Sigmoid colon (tissue), 7 donors: ENCODE measurements around the gene TRAF3IP1. TPM values are rescaled to one million over a fixed set of nuclear protein-coding genes. Genes with fewer than 3 reads are reported as not detected.
A peak's percentile ranks its signal among the peaks of the same experiment; 100 is the strongest.
"Not testable (repeated sequence)": the region's sequence is repeated elsewhere in the genome, so short reads cannot be mapped to it uniquely, and the experiment has no call there.

Source experiments
- DNase-seq: peaks from one replicate; pipeline ENCODE4 v3.0.0-alpha.2; 2019
- H3K27ac ChIP-seq, 4 donors: fragments of 200-600 bp; sonication (generic); one replicate each; pipeline ENCODE4 v1.5.1; 2016 to 2019; ENCODE audit warnings: mild to moderate bottlenecking in 1 of 4
- H3K27me3 ChIP-seq, 3 donors: fragments of 200-600 bp; sonication (generic); one replicate each; pipeline ENCODE4 v1.5.1; 2019; ENCODE audit warnings: mild to moderate bottlenecking in 1 of 3
- H3K36me3 ChIP-seq, 4 donors: fragments of 200-600 bp; sonication (generic); one replicate each; pipeline ENCODE4 v1.5.1; 2016 to 2019
- H3K4me1 ChIP-seq, 4 donors: fragments of 200-600 bp; sonication (generic); one replicate each; pipeline ENCODE4 v1.5.1; 2017 to 2019
- H3K4me3 ChIP-seq, 4 donors: fragments of 200-600 bp; sonication (generic); one replicate each; pipeline ENCODE4 v1.5.1; 2017 to 2019; ENCODE audit warnings: mild to moderate bottlenecking in 2 of 4, moderate library complexity in 1 of 4
- H3K9me3 ChIP-seq, 4 donors: fragments of 200-600 bp in 3 of 4; sonication (generic) in 3 of 4; one replicate each; pipeline versions ENCODE4 v1.5.1 to v1.6.1; 2013 to 2019
- EP300 ChIP-seq, 4 donors: sonication (generic); formaldehyde crosslinking; IDR thresholded peaks; one replicate each; pipeline ENCODE4 v1.6.1; 2017; ENCODE audit warnings: antibody characterized with exemption in 4 of 4
- POLR2A ChIP-seq, 2 donors: fragments of 450-650 bp; IDR thresholded peaks; one replicate each; pipeline ENCODE4 v1.6.1; 2016; ENCODE audit warnings: antibody characterized with exemption in 2 of 2, mild to moderate bottlenecking in 2 of 2, moderate library complexity in 2 of 2
- POLR2AphosphoS5 ChIP-seq, 4 donors: sonication (generic); formaldehyde crosslinking; IDR thresholded peaks; one replicate each; pipeline ENCODE4 v1.6.1; 2017; ENCODE audit warnings: antibody characterized with exemption in 4 of 4
- WGBS, 2 donors: extraction: QIAGEN DNeasy Blood & Tissue Kit; methylation state at CpG; one replicate each; pipeline ENCODE4 v1.1.7; 2013; 5-methylcytosine and 5-hydroxymethylcytosine counted together
- intact Hi-C: fragments of 100-400 bp; cut with DNase I; formaldehyde crosslinking; loops from one replicate; pipeline ENCODE4 v1.15.1; 2023
- polyA plus RNA-seq, 3 donors: library from polyadenylated mRNA; stranded (reverse); fragments of 200-250 nt; gene quantifications; one replicate each; pipeline ENCODE4 v1.2.3, GENCODE V29; 2013
- total RNA-seq, 4 donors: library from RNA; depleted of rRNA; stranded (reverse); fragments of >200 nt; gene quantifications; one replicate each; pipeline ENCODE4 v1.1.0, GENCODE V29; 2016
- TF ChIP-seq, protein P1 (sequence below), 4 experiments: fragments of 450-650 bp in 3 of 4; fragments of 200-600 bp in 1 of 4; IDR thresholded peaks; one replicate each; pipeline ENCODE4 v1.5.1; 2016 to 2019; ENCODE audit warnings: antibody characterized with exemption in 4 of 4, mild to moderate bottlenecking in 3 of 4, moderate library complexity in 2 of 4
- donor health status: healthy with polysubstance abuse.
- donor health status: Bipolar disorder and iron deficiency.
- donor health status: healthy.

The TRAF3IP1 gene, protein sequence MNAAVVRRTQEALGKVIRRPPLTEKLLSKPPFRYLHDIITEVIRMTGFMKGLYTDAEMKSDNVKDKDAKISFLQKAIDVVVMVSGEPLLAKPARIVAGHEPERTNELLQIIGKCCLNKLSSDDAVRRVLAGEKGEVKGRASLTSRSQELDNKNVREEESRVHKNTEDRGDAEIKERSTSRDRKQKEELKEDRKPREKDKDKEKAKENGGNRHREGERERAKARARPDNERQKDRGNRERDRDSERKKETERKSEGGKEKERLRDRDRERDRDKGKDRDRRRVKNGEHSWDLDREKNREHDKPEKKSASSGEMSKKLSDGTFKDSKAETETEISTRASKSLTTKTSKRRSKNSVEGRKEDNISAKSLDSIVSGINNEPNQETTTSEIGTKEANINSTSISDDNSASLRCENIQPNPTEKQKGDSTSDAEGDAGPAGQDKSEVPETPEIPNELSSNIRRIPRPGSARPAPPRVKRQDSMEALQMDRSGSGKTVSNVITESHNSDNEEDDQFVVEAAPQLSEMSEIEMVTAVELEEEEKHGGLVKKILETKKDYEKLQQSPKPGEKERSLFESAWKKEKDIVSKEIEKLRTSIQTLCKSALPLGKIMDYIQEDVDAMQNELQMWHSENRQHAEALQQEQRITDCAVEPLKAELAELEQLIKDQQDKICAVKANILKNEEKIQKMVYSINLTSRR
- total RNA-seq (10 to 100 TPM; 17.5 to 20.8 (median 18.2) TPM), polyA plus RNA-seq (10 to 100 TPM in 1 of 3 donors, 1 to 10 TPM in 2; 6.9 to 13.2 (median 7.2) TPM)

DNA sequence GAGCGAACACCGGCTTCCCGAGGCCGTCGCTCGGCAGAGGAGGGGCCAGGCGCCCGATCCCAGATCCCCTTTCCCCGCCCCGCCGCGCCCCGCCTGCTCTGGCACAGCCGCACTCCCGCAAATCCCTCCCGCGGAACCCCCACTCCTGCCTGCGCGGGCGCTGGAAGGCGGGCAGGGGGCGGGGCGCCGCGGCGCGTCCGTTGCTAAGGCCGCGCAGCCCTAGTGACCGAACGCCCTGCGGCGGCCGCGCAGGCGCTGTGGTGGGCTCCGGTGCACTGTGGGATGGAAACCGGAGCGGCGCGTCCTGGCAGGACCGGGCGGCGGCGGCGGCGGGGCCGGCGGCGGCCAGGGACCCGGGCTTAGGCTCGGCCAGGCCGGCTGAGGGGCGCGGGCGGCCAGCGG lies at the start of gene TRAF3IP1:
TSS of gene TRAF3IP1 (plus strand) at position 273 of the 402 bp plus-strand sequence. CDS start 145 bp downstream, outside the sequence.
- TF ChIP-seq, protein P1, sequence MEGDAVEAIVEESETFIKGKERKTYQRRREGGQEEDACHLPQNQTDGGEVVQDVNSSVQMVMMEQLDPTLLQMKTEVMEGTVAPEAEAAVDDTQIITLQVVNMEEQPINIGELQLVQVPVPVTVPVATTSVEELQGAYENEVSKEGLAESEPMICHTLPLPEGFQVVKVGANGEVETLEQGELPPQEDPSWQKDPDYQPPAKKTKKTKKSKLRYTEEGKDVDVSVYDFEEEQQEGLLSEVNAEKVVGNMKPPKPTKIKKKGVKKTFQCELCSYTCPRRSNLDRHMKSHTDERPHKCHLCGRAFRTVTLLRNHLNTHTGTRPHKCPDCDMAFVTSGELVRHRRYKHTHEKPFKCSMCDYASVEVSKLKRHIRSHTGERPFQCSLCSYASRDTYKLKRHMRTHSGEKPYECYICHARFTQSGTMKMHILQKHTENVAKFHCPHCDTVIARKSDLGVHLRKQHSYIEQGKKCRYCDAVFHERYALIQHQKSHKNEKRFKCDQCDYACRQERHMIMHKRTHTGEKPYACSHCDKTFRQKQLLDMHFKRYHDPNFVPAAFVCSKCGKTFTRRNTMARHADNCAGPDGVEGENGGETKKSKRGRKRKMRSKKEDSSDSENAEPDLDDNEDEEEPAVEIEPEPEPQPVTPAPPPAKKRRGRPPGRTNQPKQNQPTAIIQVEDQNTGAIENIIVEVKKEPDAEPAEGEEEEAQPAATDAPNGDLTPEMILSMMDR (IDR thresholded peaks at IDR 0.05) = no peak
- TF ChIP-seq POLR2AphosphoS5 (IDR thresholded peaks at IDR 0.05) (peak in 3 of 4 donors; percentile 40 to 65 (median 47)), EP300 (IDR thresholded peaks at IDR 0.05) (no peak), POLR2A (IDR thresholded peaks at IDR 0.05) (no peak)
- H3K4me1 ChIP-seq = peaks cover 0 to 25% (median 21%) of the 10 kb centered on the region in 4 donors
- peak; percentile 97 for DNase-seq
- WGBS, 2 donors = 0 to 1% methylated on average over 58 of the region's 58 CpGs
- intact Hi-C loops = loop anchor here (2.0 kb wide), 1 partner anchor 31 kb away; the partner anchor contains the start of gene PER2
- no peaks in the 10 kb centered on the region for H3K9me3 ChIP-seq
- peak within 1 kb of the TSS; percentile 68 to 81 (median 76) for H3K27ac ChIP-seq
- no peaks in the 10 kb centered on the region for H3K27me3 ChIP-seq
- H3K4me3 ChIP-seq = peak within 1 kb of the TSS; percentile 61 to 94 (median 94)
- H3K36me3 ChIP-seq = peaks cover 0 to 14% (median 0%) of the 10 kb centered on the region in 4 donors

DNA sequence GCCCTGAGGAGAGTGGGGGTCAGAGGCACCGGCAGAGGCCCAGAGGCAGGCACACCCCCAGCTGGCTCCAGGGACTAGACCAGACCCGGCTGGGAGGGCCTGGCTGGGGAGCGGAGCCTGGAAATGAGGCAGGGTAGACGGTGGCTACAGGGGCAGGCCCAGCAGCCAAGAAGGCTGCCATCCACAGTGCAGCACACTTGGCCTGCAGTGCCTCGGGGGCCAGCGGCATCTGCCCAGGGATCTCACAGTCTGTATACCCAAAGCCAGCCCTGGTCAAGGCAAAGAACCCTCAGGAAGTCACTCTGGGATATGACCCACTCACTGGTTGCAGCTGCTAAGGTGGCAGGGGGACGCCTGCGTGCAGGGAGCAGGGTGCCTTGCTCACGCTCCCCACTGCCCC lies 49.7 kb upstream of the TRAF3IP1 start:
- Histone ChIP-seq H3K27ac (no peak overlapping the region), H3K9me3 (no peaks in the 10 kb centered on the region), H3K27me3 (no peaks in the 10 kb centered on the region), H3K4me3 (no peak overlapping the region), H3K36me3 (peaks cover 17 to 95% (median 46%) of the 10 kb centered on the region in 4 donors), H3K4me1 (no peaks in the 10 kb centered on the region)
- intact Hi-C loops = no loop called here
- WGBS, 2 donors = 87 to 94% methylated on average over 9 of the region's 9 CpGs
- no peak for TF ChIP-seq POLR2A (IDR thresholded peaks at IDR 0.05)
- TF ChIP-seq, protein P1 (IDR thresholded peaks at IDR 0.05) = no peak
- DNase-seq = no peak

DNA sequence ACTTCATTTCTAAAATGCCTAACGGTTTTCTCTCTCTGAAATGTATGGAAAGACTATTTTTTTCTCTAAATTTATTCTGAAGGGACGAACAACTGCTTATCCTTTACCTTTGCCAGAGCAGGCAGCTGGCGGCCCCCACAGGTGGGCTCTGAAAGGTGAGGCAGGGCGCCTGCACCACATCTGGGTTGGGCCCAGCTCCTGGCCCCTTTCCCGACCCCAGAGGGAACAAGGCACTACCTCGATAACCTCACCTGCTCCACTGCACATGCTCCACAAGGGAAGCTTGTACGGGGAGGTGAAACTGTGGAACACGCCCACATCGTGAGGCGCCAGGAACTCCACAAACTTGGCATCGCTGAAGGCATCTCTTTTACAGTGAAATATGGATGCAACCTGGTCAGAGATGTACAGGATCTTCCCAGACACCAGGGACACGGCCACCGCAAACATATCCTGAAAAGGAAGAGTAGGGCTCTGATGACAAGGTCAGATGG lies 49.2 kb upstream of the TRAF3IP1 start:
- Histone ChIP-seq H3K9me3 (no peaks in the 10 kb centered on the region), H3K4me3 (no peak overlapping the region), H3K27ac (no peak overlapping the region), H3K4me1 (no peaks in the 10 kb centered on the region), H3K36me3 (peaks cover 16 to 96% (median 49%) of the 10 kb centered on the region in 4 donors), H3K27me3 (no peaks in the 10 kb centered on the region)
- intact Hi-C loops = no loop called here
- TF ChIP-seq, protein P1 (IDR thresholded peaks at IDR 0.05) = no peak
- TF ChIP-seq EP300 (IDR thresholded peaks at IDR 0.05) = no peak
- TF ChIP-seq POLR2AphosphoS5 (IDR thresholded peaks at IDR 0.05) = no peak
- TF ChIP-seq POLR2A (IDR thresholded peaks at IDR 0.05) = no peak
- WGBS, 2 donors = 83 to 90% methylated on average over 13 of the region's 13 CpGs
- no peak for DNase-seq

DNA sequence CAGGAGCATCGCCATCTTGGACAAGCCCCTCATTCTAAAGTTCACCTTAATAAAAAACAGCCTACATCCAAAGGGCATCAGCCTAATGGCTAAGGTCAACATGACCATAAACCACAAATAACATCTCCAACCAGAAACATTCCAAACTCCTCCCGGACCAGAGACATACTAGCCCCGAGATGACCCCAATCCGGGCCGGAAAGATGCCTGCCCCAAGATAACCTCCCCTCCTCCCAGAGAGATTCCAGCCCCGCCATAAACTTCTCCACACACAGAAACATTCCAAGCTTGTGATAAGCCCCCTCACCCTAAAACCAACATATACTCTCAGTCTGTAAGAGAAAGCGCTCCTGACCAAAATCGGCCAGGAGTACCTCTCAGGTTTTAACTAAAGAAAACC lies 48.6 kb upstream of the TRAF3IP1 start:
- 84 to 88% methylated on average over 8 of the region's 8 CpGs for WGBS, 2 donors
- H3K27me3 ChIP-seq, H3K27ac ChIP-seq, H3K4me1 ChIP-seq, intact Hi-C loops, H3K9me3 ChIP-seq, H3K4me3 ChIP-seq, DNase-seq: not testable (repeated sequence)
- H3K36me3 ChIP-seq = peaks cover 12 to 96% (median 55%) of the 10 kb centered on the region in 4 donors

DNA sequence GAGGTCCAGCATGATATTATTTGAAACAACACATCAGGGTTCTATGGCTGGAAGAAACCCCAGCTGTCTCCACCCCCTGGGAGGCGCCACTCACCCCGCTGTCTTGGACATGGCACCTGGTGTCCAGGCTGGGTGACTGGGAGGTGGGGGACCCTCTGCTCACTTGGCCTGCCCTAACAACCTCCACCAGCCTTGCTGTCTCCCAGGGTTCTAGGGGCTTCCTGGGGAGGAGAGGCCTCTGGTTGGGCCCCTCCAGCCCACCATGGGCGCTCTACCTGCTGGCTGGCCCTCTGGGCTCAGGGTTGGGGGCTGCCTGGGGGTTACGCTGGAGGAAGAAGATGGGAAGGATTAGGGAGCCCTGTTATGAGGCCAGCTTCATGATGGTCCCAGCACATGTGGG lies 48.2 kb upstream of the TRAF3IP1 start:
- TF ChIP-seq, protein P1 (IDR thresholded peaks at IDR 0.05) = no peak
- no peak for TF ChIP-seq EP300 (IDR thresholded peaks at IDR 0.05)
- no peak for TF ChIP-seq POLR2A (IDR thresholded peaks at IDR 0.05)
- Histone ChIP-seq H3K4me1 (no peaks in the 10 kb centered on the region), H3K27me3 (no peaks in the 10 kb centered on the region), H3K4me3 (no peak overlapping the region), H3K27ac (no peak overlapping the region), H3K36me3 (peaks cover 12 to 96% (median 55%) of the 10 kb centered on the region in 4 donors), H3K9me3 (no peaks in the 10 kb centered on the region)
- intact Hi-C loops = no loop called here
- 97 to 98% methylated on average over 4 of the region's 4 CpGs for WGBS, 2 donors
- no peak for DNase-seq

DNA sequence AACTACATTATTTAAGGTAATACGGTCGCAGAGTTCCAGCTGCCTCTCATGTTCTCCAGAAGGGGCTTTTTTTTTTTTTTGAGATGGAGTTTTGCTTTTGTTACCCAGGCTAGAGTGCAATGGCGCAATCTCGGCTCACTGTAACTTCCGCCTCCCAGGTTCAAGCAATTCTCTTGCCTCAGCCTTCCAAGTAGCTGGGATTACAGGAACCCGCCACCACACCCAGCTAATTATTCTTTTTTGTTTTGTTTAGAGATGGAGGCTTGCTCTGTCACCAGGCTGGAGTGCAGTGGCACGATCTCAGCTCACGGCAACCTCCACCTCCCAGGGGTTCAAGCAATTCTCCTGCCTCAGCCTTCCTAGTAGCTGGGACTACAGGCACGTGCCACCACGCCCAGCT lies 46.9 kb upstream of the TRAF3IP1 start:
- intact Hi-C loops, H3K4me1 ChIP-seq, H3K9me3 ChIP-seq, DNase-seq, H3K27ac ChIP-seq, H3K4me3 ChIP-seq, H3K27me3 ChIP-seq: not testable (repeated sequence)
- H3K36me3 ChIP-seq = peaks cover 12 to 89% (median 48%) of the 10 kb centered on the region in 4 donors
- 22 to 78% methylated on average over 10 of the region's 10 CpGs for WGBS, 2 donors
